ENCODE measurements around the gene GSTK1. TPM values are rescaled to one million over a fixed set of nuclear protein-coding genes. Genes with fewer than 3 reads are reported as not detected.

GSTK1 gene
- total and polyA plus RNA-seq, 9 of the 15 experiments (the other 6 are each of a cell fraction or from before 2014, with no cell fraction given), result 155 to 441 (median 233) TPM

DNA sequence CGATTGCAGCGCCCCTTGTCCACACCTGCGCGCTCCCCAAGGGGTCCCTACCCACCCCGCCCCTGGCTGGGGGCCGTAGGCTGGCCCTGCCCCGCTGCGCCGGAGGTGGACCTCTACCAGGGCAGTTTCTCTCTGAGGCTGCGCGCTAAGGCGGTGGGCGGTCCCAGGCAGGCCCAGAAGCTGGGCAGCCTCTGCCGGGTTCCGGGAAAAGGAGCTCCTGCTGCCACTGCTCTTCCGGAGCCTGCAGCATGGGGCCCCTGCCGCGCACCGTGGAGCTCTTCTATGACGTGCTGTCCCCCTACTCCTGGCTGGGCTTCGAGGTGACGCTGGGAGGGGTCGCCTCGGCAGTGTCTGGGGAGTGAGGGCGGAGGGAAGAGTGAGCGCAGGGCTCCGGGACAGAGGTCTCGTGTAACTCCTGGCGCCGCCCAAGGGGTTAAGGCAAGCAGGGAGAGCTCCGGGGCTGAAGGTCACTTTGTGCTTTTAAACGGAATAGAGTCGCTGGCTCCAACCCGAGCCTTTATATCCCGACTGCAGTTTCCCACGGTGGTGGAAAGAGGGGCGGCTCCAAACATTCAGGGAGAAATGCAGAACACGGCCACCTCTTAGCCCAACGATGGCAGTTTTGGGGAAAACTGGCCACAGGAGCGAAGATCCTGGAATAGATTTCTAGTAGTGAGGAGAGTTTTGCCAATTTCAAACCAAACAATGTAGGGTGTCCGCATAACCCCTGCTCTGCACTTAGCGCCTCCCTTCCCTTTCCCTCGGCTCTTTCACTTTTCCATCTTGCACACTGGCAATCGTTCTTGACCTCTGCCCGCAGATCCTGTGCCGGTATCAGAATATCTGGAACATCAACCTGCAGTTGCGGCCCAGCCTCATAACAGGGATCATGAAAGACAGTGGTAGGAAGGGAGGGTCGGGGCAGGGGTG, at the start of gene GSTK1 (continued):
- TF ChIP-seq, protein P1, sequence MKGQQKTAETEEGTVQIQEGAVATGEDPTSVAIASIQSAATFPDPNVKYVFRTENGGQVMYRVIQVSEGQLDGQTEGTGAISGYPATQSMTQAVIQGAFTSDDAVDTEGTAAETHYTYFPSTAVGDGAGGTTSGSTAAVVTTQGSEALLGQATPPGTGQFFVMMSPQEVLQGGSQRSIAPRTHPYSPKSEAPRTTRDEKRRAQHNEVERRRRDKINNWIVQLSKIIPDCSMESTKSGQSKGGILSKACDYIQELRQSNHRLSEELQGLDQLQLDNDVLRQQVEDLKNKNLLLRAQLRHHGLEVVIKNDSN (CRISPR knock-in tag; IDR thresholded peaks at IDR 0.05), result no peak
- TF ChIP-seq, protein P2, sequence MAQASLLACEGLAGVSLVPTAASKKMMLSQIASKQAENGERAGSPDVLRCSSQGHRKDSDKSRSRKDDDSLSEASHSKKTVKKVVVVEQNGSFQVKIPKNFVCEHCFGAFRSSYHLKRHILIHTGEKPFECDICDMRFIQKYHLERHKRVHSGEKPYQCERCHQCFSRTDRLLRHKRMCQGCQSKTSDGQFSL (CRISPR knock-in tag; IDR thresholded peaks at IDR 0.05), result peak; percentile 43; the same call in 1 of the 2 replicates
- TF ChIP-seq, protein P2 (tag; IDR thresholded peaks at IDR 0.05), result no peak
- TF ChIP-seq PML (IDR thresholded peaks at IDR 0.05; ENCODE audit: low read length) (peak; percentile 78), PHF20 (IDR thresholded peaks at IDR 0.05; ENCODE audit: partially characterized antibody) (peak; percentile 86), ZNF766 (CRISPR knock-in tag; conservative IDR thresholded peaks at IDR 0.05) (0 out of 2 replicates have a peak, but pooled peaks have one; percentile 19), MCM5 (IDR thresholded peaks at IDR 0.05; ENCODE audit: low read depth) (no peak), STAT5B (CRISPR knock-in tag; IDR thresholded peaks at IDR 0.05) (no peak), NFIC (IDR thresholded peaks at IDR 0.05) (peak; percentile 60), CREBBP (IDR thresholded peaks at IDR 0.05; ENCODE audit: low read depth, low read length) (no peak), ZNF431 (CRISPR knock-in tag; IDR thresholded peaks at IDR 0.05) (peak; percentile 72), ZNF134 (CRISPR knock-in tag; conservative IDR thresholded peaks at IDR 0.05) (no peak), FOXM1 (IDR thresholded peaks at IDR 0.05; ENCODE audit: low read depth) (no peak), FOXM1 (CRISPR knock-in tag; IDR thresholded peaks at IDR 0.05; ENCODE audit: low read depth) (0 out of 2 replicates have a peak, but pooled peaks have one; percentile 64)
- TF ChIP-seq, protein P3, sequence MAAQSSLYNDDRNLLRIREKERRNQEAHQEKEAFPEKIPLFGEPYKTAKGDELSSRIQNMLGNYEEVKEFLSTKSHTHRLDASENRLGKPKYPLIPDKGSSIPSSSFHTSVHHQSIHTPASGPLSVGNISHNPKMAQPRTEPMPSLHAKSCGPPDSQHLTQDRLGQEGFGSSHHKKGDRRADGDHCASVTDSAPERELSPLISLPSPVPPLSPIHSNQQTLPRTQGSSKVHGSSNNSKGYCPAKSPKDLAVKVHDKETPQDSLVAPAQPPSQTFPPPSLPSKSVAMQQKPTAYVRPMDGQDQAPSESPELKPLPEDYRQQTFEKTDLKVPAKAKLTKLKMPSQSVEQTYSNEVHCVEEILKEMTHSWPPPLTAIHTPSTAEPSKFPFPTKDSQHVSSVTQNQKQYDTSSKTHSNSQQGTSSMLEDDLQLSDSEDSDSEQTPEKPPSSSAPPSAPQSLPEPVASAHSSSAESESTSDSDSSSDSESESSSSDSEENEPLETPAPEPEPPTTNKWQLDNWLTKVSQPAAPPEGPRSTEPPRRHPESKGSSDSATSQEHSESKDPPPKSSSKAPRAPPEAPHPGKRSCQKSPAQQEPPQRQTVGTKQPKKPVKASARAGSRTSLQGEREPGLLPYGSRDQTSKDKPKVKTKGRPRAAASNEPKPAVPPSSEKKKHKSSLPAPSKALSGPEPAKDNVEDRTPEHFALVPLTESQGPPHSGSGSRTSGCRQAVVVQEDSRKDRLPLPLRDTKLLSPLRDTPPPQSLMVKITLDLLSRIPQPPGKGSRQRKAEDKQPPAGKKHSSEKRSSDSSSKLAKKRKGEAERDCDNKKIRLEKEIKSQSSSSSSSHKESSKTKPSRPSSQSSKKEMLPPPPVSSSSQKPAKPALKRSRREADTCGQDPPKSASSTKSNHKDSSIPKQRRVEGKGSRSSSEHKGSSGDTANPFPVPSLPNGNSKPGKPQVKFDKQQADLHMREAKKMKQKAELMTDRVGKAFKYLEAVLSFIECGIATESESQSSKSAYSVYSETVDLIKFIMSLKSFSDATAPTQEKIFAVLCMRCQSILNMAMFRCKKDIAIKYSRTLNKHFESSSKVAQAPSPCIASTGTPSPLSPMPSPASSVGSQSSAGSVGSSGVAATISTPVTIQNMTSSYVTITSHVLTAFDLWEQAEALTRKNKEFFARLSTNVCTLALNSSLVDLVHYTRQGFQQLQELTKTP (IDR thresholded peaks at IDR 0.05; ENCODE audit: low read depth in 1 of 2, partially characterized antibody in 2 of 2), result no peak
- TF ChIP-seq, protein P4, sequence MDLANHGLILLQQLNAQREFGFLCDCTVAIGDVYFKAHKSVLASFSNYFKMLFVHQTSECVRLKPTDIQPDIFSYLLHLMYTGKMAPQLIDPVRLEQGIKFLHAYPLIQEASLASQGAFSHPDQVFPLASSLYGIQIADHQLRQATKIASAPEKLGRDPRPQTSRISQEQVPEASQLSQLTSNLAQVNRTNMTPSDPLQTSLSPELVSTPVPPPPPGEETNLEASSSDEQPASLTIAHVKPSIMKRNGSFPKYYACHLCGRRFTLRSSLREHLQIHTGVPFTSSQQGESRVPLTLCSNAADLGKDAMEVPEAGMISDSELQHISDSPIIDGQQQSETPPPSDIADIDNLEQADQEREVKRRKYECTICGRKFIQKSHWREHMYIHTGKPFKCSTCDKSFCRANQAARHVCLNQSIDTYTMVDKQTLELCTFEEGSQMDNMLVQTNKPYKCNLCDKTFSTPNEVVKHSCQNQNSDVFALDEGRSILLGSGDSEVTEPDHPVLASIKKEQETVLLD (IDR thresholded peaks at IDR 0.05), result peak; percentile 67
- TF ChIP-seq, protein P5, sequence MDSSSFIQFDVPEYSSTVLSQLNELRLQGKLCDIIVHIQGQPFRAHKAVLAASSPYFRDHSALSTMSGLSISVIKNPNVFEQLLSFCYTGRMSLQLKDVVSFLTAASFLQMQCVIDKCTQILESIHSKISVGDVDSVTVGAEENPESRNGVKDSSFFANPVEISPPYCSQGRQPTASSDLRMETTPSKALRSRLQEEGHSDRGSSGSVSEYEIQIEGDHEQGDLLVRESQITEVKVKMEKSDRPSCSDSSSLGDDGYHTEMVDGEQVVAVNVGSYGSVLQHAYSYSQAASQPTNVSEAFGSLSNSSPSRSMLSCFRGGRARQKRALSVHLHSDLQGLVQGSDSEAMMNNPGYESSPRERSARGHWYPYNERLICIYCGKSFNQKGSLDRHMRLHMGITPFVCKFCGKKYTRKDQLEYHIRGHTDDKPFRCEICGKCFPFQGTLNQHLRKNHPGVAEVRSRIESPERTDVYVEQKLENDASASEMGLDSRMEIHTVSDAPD (CRISPR knock-in tag; IDR thresholded peaks at IDR 0.05), result no peak

All from K562 (cell line).